ENCODE data around the gene TRMU. TPM values are rescaled to one million over a fixed set of nuclear protein-coding genes. Genes with fewer than 3 reads are reported as not detected.

Gene TRMU
- total and polyA plus RNA-seq, 2 donors (not counting 3 experiments of a cell fraction or from before 2014, with no cell fraction given): 42.4 to 65.7 TPM

DNA sequence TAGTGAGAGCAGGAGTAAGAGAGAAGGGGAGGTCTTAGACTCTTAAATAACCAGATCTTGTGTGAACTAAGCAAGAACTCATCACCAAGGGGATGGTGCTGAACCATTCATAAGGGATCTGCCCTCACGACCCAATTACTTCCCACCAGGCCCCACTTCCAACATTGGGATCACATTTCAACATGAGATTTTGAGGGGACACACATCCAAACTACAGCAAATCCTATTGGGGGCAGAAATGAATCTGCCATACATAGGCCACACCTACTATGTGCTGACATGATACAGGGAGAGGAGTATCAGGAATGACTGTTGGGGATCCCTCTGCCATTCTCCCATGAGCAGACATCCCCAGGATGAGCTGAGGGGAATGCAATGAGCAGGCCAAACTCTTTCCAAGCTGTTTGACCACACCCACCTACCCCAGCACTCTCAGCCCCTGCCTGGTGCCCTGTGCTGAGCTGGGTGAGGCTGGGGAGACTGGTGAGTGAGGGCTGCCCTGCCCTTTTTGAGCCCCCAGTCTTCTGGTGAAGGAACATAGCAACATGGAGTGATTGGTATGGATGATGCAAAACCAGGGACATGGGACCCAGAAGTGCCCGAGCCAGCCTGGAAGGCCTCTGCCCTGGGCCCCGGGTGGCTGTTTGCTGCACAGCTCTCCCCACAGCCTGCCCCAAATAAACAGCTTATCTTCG lies 40.1 kb upstream of the TRMU start:
- no peak overlapping the region for H2AFZ ChIP-seq (ENCODE audit: low read depth, low read length)
- no peak overlapping the region for H3K9ac ChIP-seq (replicated peaks; ENCODE audit: extremely low read depth, insufficient read depth, low read length)
- no peaks in the 10 kb centered on the region for H3K9me3 ChIP-seq (replicated peaks; ENCODE audit: control insufficient read depth, insufficient read depth, low read length)
- peaks cover 30% of the 10 kb centered on the region for H3K79me2 ChIP-seq (ENCODE audit: control insufficient read depth, insufficient read depth, low read length)
- no peak for DNase-seq (ENCODE audit: low read depth, low spot score)
- no peak overlapping the region for H3K4me3 ChIP-seq (replicated peaks in 1 of 3; ENCODE audit: insufficient read depth in 1 of 3, low read depth in 1 of 3, low read length in 3 of 3)
- H3K4me1 ChIP-seq (ENCODE audit: control insufficient read depth, extremely low read depth, insufficient read depth, low read length): peaks cover 14% of the 10 kb centered on the region
- H3K27me3 ChIP-seq (ENCODE audit: control insufficient read depth in 2 of 2, insufficient read depth in 2 of 2, low read length in 2 of 2): no peaks in the 10 kb centered on the region
- no peaks in the 10 kb centered on the region for H4K20me1 ChIP-seq (replicated peaks; ENCODE audit: control insufficient read depth, extremely low read depth, insufficient read depth, low read length)
- H3K4me2 ChIP-seq (ENCODE audit: insufficient read depth, low read length): peak overlapping the region; percentile 53
- H3K27ac ChIP-seq (ENCODE audit: insufficient read depth, low read depth, low read length): no peak overlapping the region
- FAIRE-seq: no peak
- H3K36me3 ChIP-seq (ENCODE audit: control insufficient read depth in 2 of 2, extremely low read depth in 1 of 2, insufficient read depth in 2 of 2, low read length in 2 of 2): peaks cover 8 to 9% of the 10 kb centered on the region in 2 experiments
- ChIA-PET POLR2A (interaction anchor here (1.2 kb wide), 1 partner anchor 28 kb away, joined by 3 read pairs; the partner anchor contains the start of gene TTC38), CTCF (interaction anchor here (1.0 to 3.0 kb wide), 4 partner anchors 15 to 173 kb away, joined by 4 to 12 read pairs (median 4); partner anchors contain the start of genes CDPF1 and TTC38)
- no peaks in the 10 kb centered on the region for H3K9me1 ChIP-seq (replicated peaks; ENCODE audit: control insufficient read depth, extremely low read depth, insufficient read depth, low read length)
- BruUV-seq (replicated peaks): no TSS peak
- TF ChIP-seq GATA2 (IDR thresholded peaks at IDR 0.05; ENCODE audit: insufficient read depth, insufficient read length, low read depth, low read length): no peak
- TF ChIP-seq MYC (IDR thresholded peaks at IDR 0.05; ENCODE audit: low read depth, low read length): no peak
- TF ChIP-seq FOS (IDR thresholded peaks at IDR 0.05; ENCODE audit: borderline replicate concordance, insufficient read depth, low read length): no peak
- no peak for TF ChIP-seq JUN (IDR thresholded peaks at IDR 0.05; ENCODE audit: borderline replicate concordance, insufficient read depth, insufficient read length, low read depth)
- no peak for TF ChIP-seq POLR2A (IDR thresholded peaks at IDR 0.05; ENCODE audit: low read depth, low read length)
- TF ChIP-seq POLR2AphosphoS5 (IDR thresholded peaks at IDR 0.05; ENCODE audit: insufficient read depth, low read depth, low read length): no peak
- TF ChIP-seq, protein P1, sequence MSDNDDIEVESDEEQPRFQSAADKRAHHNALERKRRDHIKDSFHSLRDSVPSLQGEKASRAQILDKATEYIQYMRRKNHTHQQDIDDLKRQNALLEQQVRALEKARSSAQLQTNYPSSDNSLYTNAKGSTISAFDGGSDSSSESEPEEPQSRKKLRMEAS (IDR thresholded peaks at IDR 0.05; ENCODE audit: insufficient read depth, insufficient read length): no peak
- TF ChIP-seq EZH2 (IDR thresholded peaks at IDR 0.05; ENCODE audit: borderline replicate concordance, low read depth, low read length, severe bottlenecking): no peak
- TF ChIP-seq, protein P2, sequence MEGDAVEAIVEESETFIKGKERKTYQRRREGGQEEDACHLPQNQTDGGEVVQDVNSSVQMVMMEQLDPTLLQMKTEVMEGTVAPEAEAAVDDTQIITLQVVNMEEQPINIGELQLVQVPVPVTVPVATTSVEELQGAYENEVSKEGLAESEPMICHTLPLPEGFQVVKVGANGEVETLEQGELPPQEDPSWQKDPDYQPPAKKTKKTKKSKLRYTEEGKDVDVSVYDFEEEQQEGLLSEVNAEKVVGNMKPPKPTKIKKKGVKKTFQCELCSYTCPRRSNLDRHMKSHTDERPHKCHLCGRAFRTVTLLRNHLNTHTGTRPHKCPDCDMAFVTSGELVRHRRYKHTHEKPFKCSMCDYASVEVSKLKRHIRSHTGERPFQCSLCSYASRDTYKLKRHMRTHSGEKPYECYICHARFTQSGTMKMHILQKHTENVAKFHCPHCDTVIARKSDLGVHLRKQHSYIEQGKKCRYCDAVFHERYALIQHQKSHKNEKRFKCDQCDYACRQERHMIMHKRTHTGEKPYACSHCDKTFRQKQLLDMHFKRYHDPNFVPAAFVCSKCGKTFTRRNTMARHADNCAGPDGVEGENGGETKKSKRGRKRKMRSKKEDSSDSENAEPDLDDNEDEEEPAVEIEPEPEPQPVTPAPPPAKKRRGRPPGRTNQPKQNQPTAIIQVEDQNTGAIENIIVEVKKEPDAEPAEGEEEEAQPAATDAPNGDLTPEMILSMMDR (IDR thresholded peaks at IDR 0.05; ENCODE audit: extremely low read depth in 1 of 2, insufficient read depth in 1 of 2, low read depth in 1 of 2, low read length in 2 of 2): no peak
- intact Hi-C loops (cut with micrococcal nuclease): loop anchor here (5.0 kb wide), 2 partner anchors 43 to 298 kb away; partner anchors contain the start of gene CDPF1
- dilution Hi-C loops (cut with MboI; ENCODE audit: extremely low pct_ligation_motif_present, low sequenced_read_pairs): no loop called here

All from endothelial cell of umbilical vein (primary cell).